CD4-positive, alpha-beta T cell treated with Interleukin-10 for 1 hour (primary cell): ENCODE measurements around the gene SKP1.
"Not testable (repeated sequence)": the region's sequence is repeated elsewhere in the genome, so short reads cannot be mapped to it uniquely, and the experiment has no call there.

Experiments
- DNase-seq: peaks from one replicate; pipeline ENCODE4 v3.0.0-alpha.2; 2020

Gene SKP1

GRCh38 chr5:134176511-134177368 is at the start of gene SKP1:
TSS of gene SKP1 (minus strand) at chr5:134176950. CDS start at chr5:134174022, 2,928 bp downstream.
- peak; percentile 89 for DNase-seq

GRCh38 chr5:134225780-134226440 is 49.2 kb upstream of the SKP1 start, which contains the start of gene PPP2CA:
TSS of gene PPP2CA (minus strand) at chr5:134226073. CDS start at chr5:134225861, 212 bp downstream.
- peak; percentile 100 for DNase-seq

- DNase-seq: peak; percentile 70
Observed at GRCh38 chr5:134224888-134225779, 48.4 kb upstream of the SKP1 start.

GRCh38 chr5:134223406-134224248 is 46.9 kb upstream of the SKP1 start:
- no peak for DNase-seq

GRCh38 chr5:134221690-134222089 is 44.9 kb upstream of the SKP1 start:
- DNase-seq: not testable (repeated sequence)

- DNase-seq: no peak
Observed at GRCh38 chr5:134215757-134216156, 39.0 kb upstream of the SKP1 start.

- DNase-seq: not testable (repeated sequence)
Observed at GRCh38 chr5:134211263-134212031, 34.7 kb upstream of the SKP1 start.

GRCh38 chr5:134209477-134210245 is 32.9 kb upstream of the SKP1 start:
- DNase-seq: no peak

- DNase-seq: no peak
Observed at GRCh38 chr5:134207696-134208095, 30.9 kb upstream of the SKP1 start.

GRCh38 chr5:134206627-134207160 is 29.9 kb upstream of the SKP1 start:
- no peak for DNase-seq

GRCh38 chr5:134204575-134204974 is 27.8 kb upstream of the SKP1 start:
- DNase-seq: no peak

- DNase-seq: no peak
Observed at GRCh38 chr5:134203630-134204029, 26.9 kb upstream of the SKP1 start.

- DNase-seq: no peak
Observed at GRCh38 chr5:134195666-134196065, 18.9 kb upstream of the SKP1 start.

GRCh38 chr5:134189031-134189430 is 12.3 kb upstream of the SKP1 start:
- no peak for DNase-seq

GRCh38 chr5:134188092-134188491 is 11.3 kb upstream of the SKP1 start:
- no peak for DNase-seq

GRCh38 chr5:134184155-134185135 is 7.7 kb upstream of the SKP1 start:
- peak; percentile 83 for DNase-seq

- no peak for DNase-seq
Observed at GRCh38 chr5:134183481-134183880, 6.7 kb upstream of the SKP1 start.

- DNase-seq: no peak
Observed at GRCh38 chr5:134178096-134178419, 1.3 kb upstream of the SKP1 start.
